Measurements from ENCODE around the gene ART1.
"Not testable (repeated sequence)": the region's sequence is repeated elsewhere in the genome, so short reads cannot be mapped to it uniquely, and the experiment has no call there.

DNA sequence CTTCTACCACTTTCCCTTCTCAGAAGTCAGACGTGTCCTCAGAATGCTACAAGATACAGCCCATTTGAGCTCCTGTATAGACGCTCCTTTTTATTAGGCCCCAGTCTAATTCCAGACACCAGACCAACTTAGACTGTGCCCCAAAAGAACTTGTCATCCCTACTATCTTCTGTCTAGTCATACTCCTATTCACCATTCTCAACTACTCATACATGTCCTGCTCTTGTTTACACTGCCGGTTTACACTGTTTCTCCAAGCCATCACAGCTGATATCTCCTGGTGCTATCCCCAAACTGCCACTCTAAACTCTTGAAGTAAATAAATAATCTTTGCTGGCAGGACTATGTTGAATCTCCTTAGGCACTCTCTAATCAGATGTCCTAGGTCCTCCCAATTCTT lies 7.6 kb downstream of the ART1 start:
- TF ChIP-seq, protein P1, sequence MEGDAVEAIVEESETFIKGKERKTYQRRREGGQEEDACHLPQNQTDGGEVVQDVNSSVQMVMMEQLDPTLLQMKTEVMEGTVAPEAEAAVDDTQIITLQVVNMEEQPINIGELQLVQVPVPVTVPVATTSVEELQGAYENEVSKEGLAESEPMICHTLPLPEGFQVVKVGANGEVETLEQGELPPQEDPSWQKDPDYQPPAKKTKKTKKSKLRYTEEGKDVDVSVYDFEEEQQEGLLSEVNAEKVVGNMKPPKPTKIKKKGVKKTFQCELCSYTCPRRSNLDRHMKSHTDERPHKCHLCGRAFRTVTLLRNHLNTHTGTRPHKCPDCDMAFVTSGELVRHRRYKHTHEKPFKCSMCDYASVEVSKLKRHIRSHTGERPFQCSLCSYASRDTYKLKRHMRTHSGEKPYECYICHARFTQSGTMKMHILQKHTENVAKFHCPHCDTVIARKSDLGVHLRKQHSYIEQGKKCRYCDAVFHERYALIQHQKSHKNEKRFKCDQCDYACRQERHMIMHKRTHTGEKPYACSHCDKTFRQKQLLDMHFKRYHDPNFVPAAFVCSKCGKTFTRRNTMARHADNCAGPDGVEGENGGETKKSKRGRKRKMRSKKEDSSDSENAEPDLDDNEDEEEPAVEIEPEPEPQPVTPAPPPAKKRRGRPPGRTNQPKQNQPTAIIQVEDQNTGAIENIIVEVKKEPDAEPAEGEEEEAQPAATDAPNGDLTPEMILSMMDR (IDR thresholded peaks at IDR 0.05): not testable (repeated sequence)
- TF ChIP-seq POLR2A, EP300 (IDR thresholded peaks at IDR 0.05): not testable (repeated sequence)

All from ovary (tissue), 3 donors.